H1 (cell line): ENCODE results near the gene DNAJC28. TPM values are rescaled to one million over a fixed set of nuclear protein-coding genes. Genes with fewer than 3 reads are reported as not detected.

ENCODE experiments used
- CTCF ChIA-PET: fragments of 300-600 bp; sonication (Branson Sonifier 250); formaldehyde crosslinking; loops from one replicate; lab custom pipeline; 2021; ENCODE audit not compliant: partially characterized antibody; lab: Charles Lee
- POLR2A ChIA-PET: fragments of 300-600 bp; sonication (Branson Sonifier 250); formaldehyde crosslinking; loops from one replicate; lab custom pipeline; 2021; ENCODE audit warnings: inconsistent platforms; ENCODE audit not compliant: partially characterized antibody; lab: Charles Lee
- DNase-seq, 2 experiments: peaks; one replicate each; pipeline versions ENCODE4 v3.0.0 to v3.0.0-alpha.2; 2010 to 2022; ENCODE audit warnings: low spot score in 2 of 2, low read depth in 1 of 2, mixed read lengths in 1 of 2
- FAIRE-seq: peaks from 2 replicates; lab custom pipeline; 2011; peaks lifted over from hg19 to GRCh38; lab: Jason Lieb, UNC
- H2AFZ ChIP-seq: 2 replicates; pipeline ENCODE4 v1.8.1; 2012; ENCODE audit warnings: low read length, inconsistent platforms
- H2AK5ac ChIP-seq: 2 replicates; pipeline ENCODE4 v1.6.1; 2013; ENCODE audit warnings: low read depth, low read length
- H2BK120ac ChIP-seq: replicated peaks from 2 replicates; pipeline ENCODE3; 2013; ENCODE audit warnings: low read depth, low read length, inconsistent platforms
- H2BK12ac ChIP-seq: 2 replicates; pipeline ENCODE4 v1.6.1; 2013; ENCODE audit warnings: low read depth, low read length
- H2BK15ac ChIP-seq: 2 replicates; pipeline ENCODE4 v1.6.1; 2013; ENCODE audit warnings: low read length
- H2BK20ac ChIP-seq: 2 replicates; pipeline ENCODE4 v1.6.1; 2013; ENCODE audit warnings: low read length
- H2BK5ac ChIP-seq: 2 replicates; pipeline ENCODE4 v1.6.1; 2013; ENCODE audit warnings: low read depth, low read length
- H3K14ac ChIP-seq: 2 replicates; pipeline ENCODE4 v1.6.1; 2013; ENCODE audit warnings: inconsistent platforms; ENCODE audit not compliant: insufficient read length
- H3K18ac ChIP-seq: 2 replicates; pipeline ENCODE4 v1.6.1; 2013; ENCODE audit warnings: low read length; ENCODE audit errors: extremely low read depth
- H3K23ac ChIP-seq: 2 replicates; pipeline ENCODE4 v1.6.1; 2013; ENCODE audit warnings: inconsistent platforms; ENCODE audit not compliant: insufficient read length
- H3K23me2 ChIP-seq: 2 replicates; pipeline ENCODE4 v1.6.1; 2013; ENCODE audit warnings: low read depth, low read length
- H3K27ac ChIP-seq: 2 replicates; pipeline ENCODE4 v1.6.1; 2011; ENCODE audit warnings: low read depth, low read length, inconsistent platforms
- H3K27me3 ChIP-seq, 4 experiments: replicated peaks in 1 of 4; 1 replicate in 1 of 4; 2 replicates in 3 of 4; pipeline versions ENCODE4 v1.6.1 to v1.8.1; 2011 to 2013; ENCODE audit warnings: low read length in 3 of 4, mild to moderate bottlenecking in 3 of 4, inconsistent platforms in 2 of 4, mixed read lengths in 2 of 4, moderate library complexity in 1 of 4; ENCODE audit not compliant: control insufficient read depth in 3 of 4, insufficient read depth in 3 of 4; ENCODE audit errors: extremely low read depth in 1 of 4
- H3K36me3 ChIP-seq, 4 experiments: 2 replicates each; pipeline versions ENCODE4 v1.6.1 to v1.8.1; 2011 to 2013; ENCODE audit warnings: mild to moderate bottlenecking in 4 of 4, low read length in 3 of 4, moderate library complexity in 2 of 4, control low read depth in 1 of 4, inconsistent platforms in 1 of 4; ENCODE audit not compliant: insufficient read depth in 4 of 4, control insufficient read depth in 2 of 4
- H3K4ac ChIP-seq: replicated peaks from 2 replicates; pipeline ENCODE3; 2013; ENCODE audit warnings: low read length, low read depth, mixed read lengths, inconsistent platforms; ENCODE audit not compliant: insufficient read length
- H3K4me1 ChIP-seq, 4 experiments: replicated peaks in 1 of 4; 1 replicate in 1 of 4; 2 replicates in 3 of 4; pipeline versions ENCODE4 v1.6.1 to v1.8.1; 2011 to 2013; ENCODE audit warnings: low read length in 3 of 4, inconsistent platforms in 2 of 4, mixed read lengths in 1 of 4; ENCODE audit not compliant: insufficient read depth in 4 of 4, control insufficient read depth in 3 of 4
- H3K4me2 ChIP-seq, 2 experiments: 2 replicates each; pipeline versions ENCODE4 v1.6.1 to v1.8.1; 2011 to 2013; ENCODE audit warnings: low read depth in 2 of 2, low read length in 2 of 2, control low read depth in 1 of 2, inconsistent platforms in 1 of 2, mild to moderate bottlenecking in 1 of 2; ENCODE audit not compliant: insufficient read depth in 1 of 2
- H3K4me3 ChIP-seq, 4 experiments: fragments of 200-600, 300-600 bp in 1 of 4; sonication (generic), shearing (Covaris generic), sonication (Bioruptor Twin) in 1 of 4; 2 replicates each; pipeline versions ENCODE4 v1.5.1 to v1.8.1; 2011 to 2016; ENCODE audit warnings: low read length in 4 of 4, low read depth in 3 of 4, control low read depth in 2 of 4, inconsistent platforms in 2 of 4, mild to moderate bottlenecking in 2 of 4, mixed read lengths in 1 of 4, moderate library complexity in 1 of 4; ENCODE audit not compliant: insufficient read depth in 2 of 4; ENCODE audit errors: extremely low read depth in 1 of 4
- H3K56ac ChIP-seq: replicated peaks from 2 replicates; pipeline ENCODE3; 2013; ENCODE audit warnings: low read depth, mild to moderate bottlenecking, mixed read lengths, low read length, inconsistent platforms; ENCODE audit not compliant: insufficient read length
- H3K79me1 ChIP-seq: 2 replicates; pipeline ENCODE4 v1.6.1; 2013; ENCODE audit warnings: low read depth, low read length, control low read depth
- H3K79me2 ChIP-seq, 2 experiments: 2 replicates each; pipeline versions ENCODE4 v1.6.1 to v1.8.1; 2012 to 2013; ENCODE audit warnings: low read length in 2 of 2, mild to moderate bottlenecking in 2 of 2, inconsistent platforms in 1 of 2; ENCODE audit not compliant: insufficient read depth in 2 of 2, control insufficient read depth in 1 of 2
- H3K9ac ChIP-seq, 4 experiments: replicated peaks in 1 of 4; 1 replicate in 1 of 4; 2 replicates in 3 of 4; pipeline versions ENCODE4 v1.6.1 to v1.8.1; 2011 to 2013; ENCODE audit warnings: low read depth in 3 of 4, low read length in 3 of 4, control low read depth in 2 of 4, mild to moderate bottlenecking in 2 of 4, moderate library complexity in 2 of 4, inconsistent platforms in 1 of 4; ENCODE audit errors: extremely low read depth in 1 of 4
- H3K9me3 ChIP-seq, 2 experiments: 2 replicates each; pipeline versions ENCODE4 v1.6.1 to v1.8.1; 2012 to 2013; ENCODE audit warnings: mild to moderate bottlenecking in 2 of 2, moderate library complexity in 2 of 2, control low read depth in 1 of 2, inconsistent platforms in 1 of 2, low read depth in 1 of 2, low read length in 1 of 2, mixed read lengths in 1 of 2; ENCODE audit not compliant: insufficient read depth in 2 of 2
- H4K20me1 ChIP-seq, 2 experiments: replicated peaks in 1 of 2; 2 replicates each; pipeline versions ENCODE3 to v1.8.1; 2011 to 2013; ENCODE audit warnings: inconsistent platforms in 2 of 2, low read length in 2 of 2, mild to moderate bottlenecking in 1 of 2; ENCODE audit not compliant: insufficient read depth in 2 of 2, control insufficient read depth in 1 of 2
- H4K5ac ChIP-seq: 2 replicates; pipeline ENCODE4 v1.6.1; 2013; ENCODE audit warnings: low read length, low read depth, mixed read lengths, inconsistent platforms; ENCODE audit not compliant: insufficient read length
- H4K8ac ChIP-seq: 2 replicates; pipeline ENCODE4 v1.8.0; 2013; ENCODE audit warnings: mild to moderate bottlenecking, moderate library complexity, low read length, inconsistent platforms; ENCODE audit not compliant: insufficient read depth; ENCODE audit errors: extremely low read depth
- H4K91ac ChIP-seq: replicated peaks from 2 replicates; pipeline ENCODE3; 2013; ENCODE audit warnings: low read length, mixed read lengths, inconsistent platforms; ENCODE audit not compliant: insufficient read length
- POLR2A ChIP-seq, 2 experiments: IDR thresholded peaks; 1 replicate in 1 of 2; 2 replicates in 1 of 2; pipeline ENCODE4 v1.6.1; 2011; ENCODE audit warnings: low read depth in 2 of 2, low read length in 2 of 2, mild to moderate bottlenecking in 2 of 2; ENCODE audit errors: control extremely low read depth in 1 of 2
- TBP ChIP-seq: IDR thresholded peaks from 2 replicates; pipeline ENCODE4 v1.6.1; 2011; ENCODE audit warnings: low read depth, low read length, improper control_type of control experiment
- WGBS, 2 experiments: shearing (Covaris generic) in 1 of 2; methylation state at CpG; one replicate each; pipeline versions ENCODE4 v1.1.6 to v1.1.7; 2013 to 2015; ENCODE audit warnings: low lambda C conversion rate in 2 of 2, mixed read lengths in 2 of 2, inconsistent platforms in 1 of 2, low coverage in 1 of 2, missing lambda C conversion rate in 1 of 2; ENCODE audit not compliant: insufficient replicate concordance in 2 of 2, insufficient coverage in 1 of 2, insufficient read length in 1 of 2; ENCODE audit errors: extremely low coverage in 1 of 2, missing lambda C conversion rate in 1 of 2; 5-methylcytosine and 5-hydroxymethylcytosine counted together
- polyA plus RNA-seq, 7 experiments: library from polyadenylated mRNA; depleted of rRNA in 3 of 7; stranded (reverse) in 5 of 7; unstranded in 2 of 7; fragments of >200 nt in 5 of 7; fragments of 200-250 nt in 2 of 7; gene quantifications; 1 replicate in 5 of 7; 2 replicates in 1 of 7; 4 replicates in 1 of 7; pipeline versions ENCODE4 v1.2.1 to v1.2.3, GENCODE V29; 2011 to 2013; ENCODE audit warnings: missing spikeins in 2 of 7, mixed read lengths in 2 of 7
- total RNA-seq: library from RNA; stranded (reverse); fragmentation: NEBNext Ultra II Directional; extraction: Animal tissue kit (Norgen Biotek cat#: 25700); gene quantifications from 2 replicates; pipeline ENCODE4 v1.2.1, GENCODE V29; 2021

DNAJC28 gene
- total and polyA plus RNA-seq, 2 of the 8 experiments (the other 6 are each of a cell fraction or from before 2014, with no cell fraction given) = 0.97 to 4.3 TPM

DNA sequence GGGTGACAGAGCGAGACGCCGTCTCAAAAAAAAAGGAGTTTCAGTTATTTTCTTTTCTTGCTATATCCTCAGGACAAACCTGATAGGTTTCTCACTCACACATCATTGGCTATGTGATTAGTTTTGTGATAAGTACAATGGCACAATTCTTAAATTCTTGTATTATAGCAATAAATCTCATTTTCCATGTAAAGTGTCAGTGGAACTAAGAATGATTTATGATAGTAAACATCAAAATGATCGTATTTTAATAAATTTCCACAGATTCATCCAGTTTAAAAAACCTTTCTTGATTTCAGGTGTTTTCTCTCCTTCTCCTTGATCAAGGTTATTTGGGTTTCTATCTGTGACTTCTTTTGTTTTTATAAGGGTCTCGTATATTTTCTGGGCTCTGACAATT lies 3.5 kb downstream of the DNAJC28 start:
- Histone ChIP-seq H3K9ac (no peak overlapping the region), H2BK5ac (no peak overlapping the region), H2AFZ (no peak overlapping the region), H3K23me2 (peaks cover 7% of the 10 kb centered on the region), H3K18ac (no peak overlapping the region), H3K79me2 (no peaks in the 10 kb centered on the region), H3K4me2 (no peak overlapping the region), H3K27ac (no peak overlapping the region), H2BK15ac (no peak overlapping the region), H4K5ac (no peak overlapping the region), H4K20me1 (no peaks in the 10 kb centered on the region), H3K4me3 (no peak overlapping the region), H2BK12ac (no peak overlapping the region), H4K8ac (no peak overlapping the region), H3K4me1 (no peaks in the 10 kb centered on the region), H2BK120ac (no peak overlapping the region), H3K23ac (no peak overlapping the region), H2AK5ac (no peak overlapping the region), H4K91ac (no peak overlapping the region), H3K27me3 (no peaks in the 10 kb centered on the region), H3K56ac (no peak overlapping the region), H2BK20ac (no peak overlapping the region), H3K79me1 (no peaks in the 10 kb centered on the region), H3K9me3 (no peaks in the 10 kb centered on the region), H3K14ac (no peak overlapping the region), H3K36me3 (peaks cover 0 to 8% (median 0%) of the 10 kb centered on the region in 4 experiments; a peak in 2 of 8 replicates), H3K4ac (no peak overlapping the region)
- DNase-seq = no peak
- CTCF ChIA-PET = no interaction called here
- FAIRE-seq = no peak
- POLR2A ChIA-PET = no interaction called here
- 99% methylated on average over 5 of the region's 5 CpGs; no CpG with 5 or more reads in 1 of the 2 experiments for WGBS, 2 experiments
- TF ChIP-seq TBP (no peak), POLR2A (IDR thresholded peaks at IDR 0.05; ENCODE audit: control extremely low read depth in 1 of 2, low read depth in 2 of 2, low read length in 2 of 2) (no peak)
